Stimulated activated CD4-positive, alpha-beta T cell treated with anti-CD3 and anti-CD28 coated beads, Interleukin-4, amount 100 ng/mL, for 4 hours (primary cell): ENCODE data around the gene LAG3.
A peak's percentile ranks its signal among the peaks of the same experiment; 100 is the strongest.

Experiments
- DNase-seq, 2 experiments: peaks; one replicate each; pipeline ENCODE4 v3.0.0-alpha.2; 2020

Gene LAG3

DNA sequence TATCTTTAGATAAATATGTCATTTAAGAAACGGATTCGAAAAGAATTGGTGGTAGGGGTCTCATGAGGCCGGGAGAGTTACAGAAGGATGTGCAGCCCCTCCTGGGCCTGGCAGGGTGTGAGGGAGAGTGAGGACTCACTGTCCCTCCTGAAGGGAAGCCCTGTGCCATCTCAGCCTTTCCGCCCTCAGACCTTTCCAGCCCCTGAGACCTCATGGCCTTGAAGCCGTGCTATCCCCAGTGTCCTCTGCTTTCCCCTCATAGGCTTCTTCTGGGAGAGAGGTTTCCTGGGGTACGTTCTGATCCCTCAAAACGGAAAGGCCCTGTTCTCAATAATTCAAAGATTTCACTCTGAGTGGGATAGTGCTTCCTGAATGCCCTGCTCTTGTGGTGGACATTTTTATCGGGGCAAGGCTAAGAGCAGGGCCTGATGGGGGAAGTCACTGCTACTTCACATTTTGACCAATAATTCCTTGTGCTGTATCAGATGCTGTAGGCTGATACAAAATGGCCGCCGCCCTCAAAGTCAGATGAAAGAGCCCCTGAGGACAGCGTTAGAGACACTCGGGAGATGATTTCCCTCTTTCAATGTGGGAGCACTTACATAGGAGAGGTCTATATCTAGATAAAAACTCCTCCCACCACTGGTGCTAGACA, 18.3 kb downstream of the LAG3 start:
- peak in 1 of 2 experiments; percentile 31 for DNase-seq

DNA sequence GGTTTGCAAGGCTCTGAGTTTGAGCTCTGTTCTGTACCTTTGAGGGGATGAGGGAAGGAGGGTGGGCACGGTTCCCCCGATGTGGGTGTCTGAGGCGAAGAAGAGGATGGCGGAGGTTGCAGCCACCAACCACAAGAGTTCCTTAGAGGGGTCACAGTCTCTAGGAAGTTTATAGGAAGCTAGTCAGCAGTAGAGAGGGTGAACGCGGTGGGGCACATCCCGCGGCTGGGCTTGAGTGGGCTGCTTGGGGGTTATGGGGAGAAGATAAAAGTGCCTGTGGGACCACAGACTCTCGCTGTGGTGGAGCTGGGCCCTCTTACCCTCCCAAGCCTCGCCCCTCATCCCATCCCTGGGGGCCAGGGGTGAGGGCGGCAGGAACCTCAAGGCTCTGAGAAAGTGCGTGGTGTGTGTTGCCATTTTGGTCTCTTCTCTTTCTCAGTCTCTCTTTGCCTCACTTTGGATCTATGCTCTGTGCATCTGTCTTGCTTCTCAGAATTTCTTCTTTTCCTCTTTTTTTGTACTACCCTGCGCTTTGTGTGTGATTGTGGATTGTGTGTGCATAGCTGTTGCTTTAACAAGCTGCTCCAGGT, 19.7 kb downstream of the LAG3 start:
- no peak for DNase-seq

DNA sequence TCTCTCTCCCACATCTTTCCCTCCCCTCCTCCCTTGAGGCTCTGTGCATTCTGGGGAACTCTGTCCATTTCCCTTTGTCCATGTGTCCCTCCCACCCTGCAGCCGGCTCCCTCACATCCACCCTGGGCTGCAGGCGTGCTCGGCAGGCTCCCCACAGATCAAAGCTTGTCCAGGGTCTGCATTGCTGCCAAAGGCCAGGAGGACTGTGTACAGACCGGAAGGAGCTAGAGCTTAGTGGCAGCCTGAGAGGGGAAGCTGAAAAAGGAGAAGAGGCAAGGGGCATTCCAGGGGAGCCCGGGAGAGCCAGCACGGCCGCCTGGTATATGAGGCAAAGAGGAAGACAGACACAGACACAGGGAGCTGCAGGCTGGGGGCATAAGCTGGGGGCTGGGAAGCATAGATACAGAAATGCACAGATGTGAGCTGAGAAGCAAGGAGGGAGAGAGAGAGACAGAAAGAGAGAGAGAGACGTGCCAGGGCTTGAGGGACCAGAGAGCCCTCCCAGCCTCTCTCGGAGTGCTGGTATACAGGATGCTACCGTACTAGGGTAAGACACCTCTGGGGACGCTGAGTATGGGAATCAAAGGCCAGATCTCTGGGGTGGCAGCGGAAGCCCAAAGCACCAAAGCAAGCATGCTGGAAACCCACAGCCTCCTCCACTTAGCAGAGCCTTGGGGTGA, 20.3 kb downstream of the LAG3 start:
- DNase-seq: no peak

DNA sequence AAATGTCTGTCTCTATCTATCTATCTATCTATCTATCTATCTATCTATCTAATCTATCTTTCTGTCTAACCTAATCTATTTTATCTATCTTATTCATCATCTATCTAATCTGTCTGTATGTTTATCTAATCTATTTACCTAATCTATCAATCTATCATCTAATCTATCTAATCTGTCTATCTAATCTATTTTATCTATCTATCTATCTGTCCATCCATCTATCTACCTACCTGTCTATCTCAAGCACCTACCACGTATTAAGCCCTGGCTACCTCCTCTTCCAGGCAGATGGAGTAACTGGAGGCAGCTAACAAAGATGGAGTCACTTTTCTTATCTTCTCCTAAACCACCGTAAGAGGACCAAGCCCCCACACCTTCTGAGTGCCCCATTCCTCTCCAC, 22.8 kb downstream of the LAG3 start:
- no peak for DNase-seq

DNA sequence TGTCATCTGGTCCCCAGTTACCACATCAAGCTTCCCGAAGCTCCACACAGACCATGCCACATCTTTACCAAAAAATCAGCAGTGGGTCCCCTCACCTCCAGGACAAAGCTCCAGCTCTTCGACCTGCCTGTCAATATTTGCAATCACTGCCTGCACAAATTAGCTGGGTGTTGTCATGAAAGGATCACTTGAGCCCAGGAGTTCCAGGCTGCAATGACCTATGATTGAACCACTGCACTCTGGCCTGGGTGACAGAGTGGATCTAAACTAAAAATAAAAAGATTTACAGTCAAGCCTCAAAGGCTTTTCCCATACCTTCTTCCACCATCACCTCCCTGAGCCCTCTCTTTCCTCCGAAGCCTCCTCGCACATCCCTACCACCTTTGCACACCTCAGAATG, 24.3 kb downstream of the LAG3 start:
- no peak for DNase-seq

DNA sequence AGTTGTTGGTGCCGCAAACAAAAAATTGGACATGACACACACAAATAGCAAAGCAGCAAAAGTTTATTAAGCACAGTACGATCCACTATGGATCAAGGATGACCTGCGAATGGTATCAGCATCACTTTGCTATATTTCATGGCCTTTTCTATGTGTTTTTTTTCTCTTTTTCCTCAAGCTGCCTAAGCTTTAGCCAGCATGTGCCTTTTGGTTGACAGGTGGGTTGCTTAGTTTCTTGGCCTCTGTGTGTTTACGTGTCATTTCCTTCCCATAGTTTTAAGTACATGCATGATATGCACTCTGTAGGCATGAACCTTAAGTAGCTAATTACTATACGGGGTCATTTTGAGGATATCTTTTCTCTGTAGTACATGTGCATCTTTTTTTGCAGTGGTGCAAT, 26.8 kb downstream of the LAG3 start:
- no peak for DNase-seq

DNA sequence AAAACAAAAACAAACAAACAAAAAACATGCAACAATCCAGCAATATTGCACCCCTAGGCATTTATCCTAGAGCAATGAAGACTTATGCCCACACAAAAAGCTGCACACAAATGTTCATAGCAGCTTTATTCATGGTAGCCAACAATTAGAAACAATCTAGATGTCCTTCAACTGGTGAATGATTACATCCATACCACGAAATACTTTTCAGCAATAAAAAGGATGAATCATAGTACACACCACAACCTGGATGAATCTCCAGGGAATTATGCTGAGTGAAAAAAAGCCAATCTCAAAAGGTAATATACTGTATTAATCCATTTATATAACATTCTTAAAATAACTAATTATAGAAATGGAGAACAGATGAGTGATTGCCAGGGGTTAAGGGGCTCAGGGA, 34.9 kb downstream of the LAG3 start:
- no peak for DNase-seq

DNA sequence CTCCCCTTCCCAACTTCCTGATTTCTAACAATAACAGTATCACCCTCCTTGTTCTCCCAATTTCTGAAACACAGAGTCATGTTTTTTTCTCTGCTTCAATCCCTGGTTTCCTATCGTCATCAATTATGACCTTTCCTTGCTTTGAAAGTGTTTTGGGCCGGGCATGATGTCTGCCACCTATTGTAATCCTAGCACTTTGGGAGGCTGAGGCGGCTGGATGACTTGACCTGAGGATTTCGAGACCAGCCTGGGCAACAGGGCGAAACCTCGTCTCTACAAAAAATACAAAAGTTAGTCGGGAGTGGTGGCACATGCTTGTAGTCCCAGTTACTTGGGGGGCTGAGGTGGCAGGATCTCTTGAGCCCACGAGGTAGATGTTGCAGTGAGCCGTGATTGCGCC, 36.7 kb downstream of the LAG3 start:
- DNase-seq: no peak

DNA sequence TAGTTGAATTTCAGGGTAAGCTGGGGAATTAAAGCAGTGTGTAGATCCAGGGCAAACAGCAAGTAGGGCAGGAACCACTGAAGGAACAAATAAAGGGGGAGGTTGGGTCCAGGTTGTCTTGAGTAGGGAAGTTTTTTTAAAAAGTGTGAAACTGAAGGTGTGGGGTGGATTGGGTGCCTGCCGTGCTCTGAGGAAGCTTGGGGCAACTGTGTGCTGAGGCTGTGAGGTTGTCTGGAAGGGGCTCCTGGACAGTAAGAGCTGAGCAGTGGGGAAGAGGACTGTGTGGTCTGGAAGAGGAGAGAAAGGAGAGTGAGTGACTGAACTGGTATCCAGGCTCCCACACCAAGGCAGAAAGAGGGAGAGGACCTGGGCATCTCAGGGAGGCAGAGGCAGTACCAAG, 38.4 kb downstream of the LAG3 start:
- no peak for DNase-seq

DNA sequence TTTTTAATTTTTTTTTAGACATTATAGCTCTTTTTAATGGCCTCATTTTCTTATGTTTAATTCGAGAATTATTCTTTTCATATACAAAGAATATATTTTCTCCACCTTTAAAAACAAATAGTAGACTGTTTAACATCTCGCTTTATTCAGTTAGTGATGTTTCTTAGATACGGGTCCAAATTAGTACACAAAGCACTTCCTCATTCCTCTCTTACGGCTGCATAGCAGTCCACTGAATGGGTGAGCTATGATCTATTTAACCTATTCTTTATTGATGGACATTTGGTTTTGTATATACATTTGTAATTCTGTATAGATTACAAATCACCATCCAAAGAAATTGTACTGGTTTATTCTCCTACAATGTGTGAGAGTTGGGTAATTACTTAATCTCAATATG, 41.0 kb downstream of the LAG3 start:
- no peak for DNase-seq

DNA sequence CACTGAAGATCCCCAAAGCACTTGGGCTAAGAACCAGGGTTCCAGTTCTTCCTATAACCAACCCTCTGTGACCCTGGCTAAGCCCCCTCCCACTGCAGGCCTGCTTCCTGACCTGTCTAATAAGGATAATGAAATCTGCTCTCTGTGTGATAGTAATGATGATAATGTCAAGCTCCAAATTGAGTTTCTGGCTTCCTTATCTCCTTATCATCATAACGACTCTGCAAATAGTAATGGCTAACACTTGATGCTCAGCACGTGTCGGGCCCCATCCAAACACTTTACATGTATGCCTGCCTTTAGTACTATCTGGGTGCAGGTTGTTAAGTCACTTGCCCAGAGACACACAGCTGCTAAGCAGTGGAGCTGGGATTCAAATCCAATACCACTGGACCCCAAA, 44.3 kb downstream of the LAG3 start:
- no peak for DNase-seq

DNA sequence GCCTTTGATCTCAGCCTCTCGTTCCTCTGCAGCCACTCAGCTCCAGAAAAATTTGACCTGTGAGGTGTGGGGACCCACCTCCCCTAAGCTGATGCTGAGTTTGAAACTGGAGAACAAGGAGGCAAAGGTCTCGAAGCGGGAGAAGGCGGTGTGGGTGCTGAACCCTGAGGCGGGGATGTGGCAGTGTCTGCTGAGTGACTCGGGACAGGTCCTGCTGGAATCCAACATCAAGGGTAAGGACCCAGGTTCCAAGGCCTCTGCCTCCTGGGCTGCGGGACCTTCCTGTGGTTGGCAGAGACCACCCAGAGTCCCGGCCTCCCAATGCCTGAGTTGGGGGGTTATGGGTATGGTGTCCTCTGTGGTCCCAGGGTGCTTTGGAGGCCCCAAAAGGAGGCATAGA, 44.8 kb downstream of the LAG3 start:
- DNase-seq: no peak

DNA sequence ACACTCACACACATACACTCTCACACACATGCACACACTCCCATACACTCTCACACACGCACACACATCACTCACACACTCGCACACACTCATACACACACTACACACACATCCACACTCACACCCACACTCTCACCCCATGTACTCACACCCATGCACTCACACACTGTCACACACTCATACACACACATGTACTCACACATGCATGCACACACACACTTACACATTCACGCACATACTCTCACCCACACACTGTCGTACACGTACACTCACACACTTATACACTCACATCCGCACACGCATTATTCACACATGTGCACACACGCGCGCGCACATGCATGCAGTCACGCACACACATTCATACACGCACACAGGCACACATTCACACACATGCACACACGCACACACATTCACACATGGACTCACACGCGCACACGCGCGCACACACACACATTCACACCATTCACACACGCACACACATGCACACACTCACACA, 45.4 kb downstream of the LAG3 start:
- no peak for DNase-seq

DNA sequence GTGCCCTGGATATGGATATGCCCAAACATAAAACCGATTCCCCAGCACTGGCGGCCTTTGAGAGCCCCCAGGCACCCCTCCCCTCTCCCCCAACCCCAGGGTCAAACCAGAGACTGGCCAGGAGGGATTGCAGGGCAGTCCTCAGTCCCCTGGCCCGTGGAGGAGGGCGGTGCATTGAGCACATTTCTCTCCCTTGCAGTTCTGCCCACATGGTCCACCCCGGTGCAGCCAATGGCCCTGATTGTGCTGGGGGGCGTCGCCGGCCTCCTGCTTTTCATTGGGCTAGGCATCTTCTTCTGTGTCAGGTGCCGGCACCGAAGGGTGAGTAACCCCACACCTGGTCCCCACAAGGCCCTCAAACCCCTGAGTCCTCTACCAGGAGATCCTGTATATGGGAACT, 45.9 kb downstream of the LAG3 start:
- DNase-seq: no peak

DNA sequence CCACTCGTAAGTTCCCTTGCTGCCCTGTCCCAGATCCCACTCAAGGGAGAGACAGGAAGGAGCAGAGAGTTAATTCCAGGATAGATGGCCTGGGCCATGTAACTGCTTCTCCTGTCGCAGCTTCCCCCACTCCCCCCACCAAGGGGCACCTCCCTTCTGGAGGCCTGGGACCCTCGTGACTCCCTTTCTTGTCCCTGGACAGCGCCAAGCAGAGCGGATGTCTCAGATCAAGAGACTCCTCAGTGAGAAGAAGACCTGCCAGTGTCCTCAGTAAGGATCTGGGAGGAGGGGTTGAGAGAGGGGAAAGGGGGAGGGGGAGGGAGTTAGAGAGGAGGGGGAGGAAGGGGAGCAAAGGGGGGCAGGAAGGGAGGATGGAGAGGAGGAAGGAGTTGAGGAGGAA, 46.3 kb downstream of the LAG3 start:
- no peak for DNase-seq

DNA sequence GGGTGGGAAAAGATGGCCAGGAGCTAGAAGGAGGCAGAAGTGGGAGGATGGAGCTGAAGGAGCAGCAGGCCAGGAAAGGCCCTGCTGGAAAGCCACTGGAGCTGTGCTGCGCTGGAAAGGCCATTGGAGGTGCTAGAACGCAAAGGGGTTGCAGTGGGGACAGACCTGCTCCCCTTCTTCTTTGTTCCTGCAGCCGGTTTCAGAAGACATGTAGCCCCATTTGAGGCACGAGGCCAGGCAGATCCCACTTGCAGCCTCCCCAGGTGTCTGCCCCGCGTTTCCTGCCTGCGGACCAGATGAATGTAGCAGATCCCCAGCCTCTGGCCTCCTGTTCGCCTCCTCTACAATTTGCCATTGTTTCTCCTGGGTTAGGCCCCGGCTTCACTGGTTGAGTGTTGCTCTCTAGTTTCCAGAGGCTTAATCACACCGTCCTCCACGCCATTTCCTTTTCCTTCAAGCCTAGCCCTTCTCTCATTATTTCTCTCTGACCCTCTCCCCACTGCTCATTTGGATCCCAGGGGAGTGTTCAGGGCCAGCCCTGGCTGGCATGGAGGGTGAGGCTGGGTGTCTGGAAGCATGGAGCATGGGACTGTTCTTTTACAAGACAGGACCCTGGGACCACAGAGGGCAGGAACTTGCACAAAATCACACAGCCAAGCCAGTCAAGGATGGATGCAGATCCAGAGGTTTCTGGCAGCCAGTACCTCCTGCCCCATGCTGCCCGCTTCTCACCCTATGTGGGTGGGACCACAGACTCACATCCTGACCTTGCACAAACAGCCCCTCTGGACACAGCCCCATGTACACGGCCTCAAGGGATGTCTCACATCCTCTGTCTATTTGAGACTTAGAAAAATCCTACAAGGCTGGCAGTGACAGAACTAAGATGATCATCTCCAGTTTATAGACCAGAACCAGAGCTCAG, 47.0 kb downstream of the LAG3 start:
- DNase-seq: no peak

DNA sequence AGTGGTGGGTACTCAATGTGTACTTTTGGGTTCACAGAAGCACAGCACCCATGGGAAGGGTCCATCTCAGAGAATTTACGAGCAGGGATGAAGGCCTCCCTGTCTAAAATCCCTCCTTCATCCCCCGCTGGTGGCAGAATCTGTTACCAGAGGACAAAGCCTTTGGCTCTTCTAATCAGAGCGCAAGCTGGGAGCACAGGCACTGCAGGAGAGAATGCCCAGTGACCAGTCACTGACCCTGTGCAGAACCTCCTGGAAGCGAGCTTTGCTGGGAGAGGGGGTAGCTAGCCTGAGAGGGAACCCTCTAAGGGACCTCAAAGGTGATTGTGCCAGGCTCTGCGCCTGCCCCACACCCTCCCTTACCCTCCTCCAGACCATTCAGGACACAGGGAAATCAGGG, 47.8 kb downstream of the LAG3 start:
- no peak for DNase-seq

DNA sequence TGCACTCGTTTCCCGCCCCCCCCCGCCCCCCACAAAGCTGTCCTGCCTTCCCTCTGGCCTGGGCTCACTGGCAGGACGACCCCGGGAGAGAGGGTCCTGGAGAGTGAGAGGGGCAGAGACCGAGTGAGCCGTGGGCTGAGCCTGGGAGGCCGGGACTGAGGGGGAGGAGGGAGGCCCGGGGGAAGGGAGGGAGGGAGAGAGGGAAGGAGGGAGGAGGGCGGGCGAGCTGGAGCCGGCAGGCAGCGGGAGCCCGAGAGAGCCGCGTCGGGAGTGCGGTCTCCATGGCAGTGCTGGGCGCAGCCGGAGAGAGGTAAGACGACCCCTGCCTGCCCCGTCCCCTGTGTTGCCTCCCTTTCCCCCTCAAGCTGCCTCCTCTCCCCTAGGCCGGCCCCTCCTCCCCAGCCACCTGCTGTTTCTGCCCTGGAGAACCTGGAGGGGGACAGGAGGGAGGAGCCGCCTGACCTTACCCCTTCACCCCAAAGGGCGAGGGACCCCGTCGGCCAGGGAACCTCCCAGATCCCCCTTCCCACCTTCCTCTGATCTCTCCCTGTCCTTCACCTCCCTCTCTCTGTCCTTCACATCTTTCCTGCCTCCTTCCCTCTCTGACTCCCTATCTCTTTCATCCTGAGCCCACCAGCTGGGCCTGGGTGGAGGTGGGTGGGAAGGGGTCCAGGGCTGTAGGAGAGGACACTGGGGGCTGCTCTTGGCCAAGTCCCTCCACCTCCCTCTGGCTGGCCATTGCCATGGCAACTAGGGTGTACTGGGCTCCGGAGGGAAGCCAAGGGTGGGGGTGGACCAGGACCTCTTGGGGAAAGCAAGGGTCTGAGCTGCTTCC, 49.5 kb downstream of the LAG3 start, which contains the start of gene GPR162:
GPR162 (plus strand) TSS at position 231 of the 835 bp plus-strand sequence. CDS start 2,078 bp downstream, outside the sequence.
- no peak for DNase-seq

DNA sequence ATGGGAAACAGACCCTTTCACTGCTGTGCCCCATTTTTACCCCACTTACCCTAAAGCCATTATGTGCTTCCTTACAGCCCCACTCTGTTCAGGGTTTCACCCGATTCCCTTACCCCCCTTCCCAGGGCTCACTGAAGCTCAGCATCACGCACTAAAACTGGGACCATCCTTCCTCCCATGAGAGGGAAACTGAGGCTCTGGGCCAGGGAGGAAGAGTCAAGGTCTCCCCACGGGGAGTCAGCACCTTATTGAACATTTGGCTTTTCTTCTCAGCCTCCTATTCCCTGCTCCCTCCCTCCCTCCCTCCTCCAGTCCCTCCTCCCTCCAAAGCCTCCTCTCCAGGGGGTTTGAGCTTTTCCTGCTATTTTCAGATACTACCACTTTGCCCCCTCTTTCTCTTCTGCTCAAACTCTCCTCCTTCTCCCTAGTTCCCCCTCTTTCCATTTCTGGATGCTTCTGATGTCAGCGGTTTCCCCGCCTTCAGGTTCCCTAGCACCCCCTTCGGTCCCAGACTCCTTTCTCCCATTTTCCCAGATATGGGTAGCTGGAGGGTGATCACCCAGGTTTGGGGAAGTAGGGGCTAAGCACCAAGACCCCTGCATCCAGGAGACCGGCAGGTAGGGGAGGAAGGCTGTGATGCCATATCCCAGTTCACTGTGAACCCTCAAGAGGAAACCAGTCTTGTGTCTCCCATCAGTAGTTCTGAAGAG, 50.3 kb downstream of the LAG3 start:
- no peak for DNase-seq

DNA sequence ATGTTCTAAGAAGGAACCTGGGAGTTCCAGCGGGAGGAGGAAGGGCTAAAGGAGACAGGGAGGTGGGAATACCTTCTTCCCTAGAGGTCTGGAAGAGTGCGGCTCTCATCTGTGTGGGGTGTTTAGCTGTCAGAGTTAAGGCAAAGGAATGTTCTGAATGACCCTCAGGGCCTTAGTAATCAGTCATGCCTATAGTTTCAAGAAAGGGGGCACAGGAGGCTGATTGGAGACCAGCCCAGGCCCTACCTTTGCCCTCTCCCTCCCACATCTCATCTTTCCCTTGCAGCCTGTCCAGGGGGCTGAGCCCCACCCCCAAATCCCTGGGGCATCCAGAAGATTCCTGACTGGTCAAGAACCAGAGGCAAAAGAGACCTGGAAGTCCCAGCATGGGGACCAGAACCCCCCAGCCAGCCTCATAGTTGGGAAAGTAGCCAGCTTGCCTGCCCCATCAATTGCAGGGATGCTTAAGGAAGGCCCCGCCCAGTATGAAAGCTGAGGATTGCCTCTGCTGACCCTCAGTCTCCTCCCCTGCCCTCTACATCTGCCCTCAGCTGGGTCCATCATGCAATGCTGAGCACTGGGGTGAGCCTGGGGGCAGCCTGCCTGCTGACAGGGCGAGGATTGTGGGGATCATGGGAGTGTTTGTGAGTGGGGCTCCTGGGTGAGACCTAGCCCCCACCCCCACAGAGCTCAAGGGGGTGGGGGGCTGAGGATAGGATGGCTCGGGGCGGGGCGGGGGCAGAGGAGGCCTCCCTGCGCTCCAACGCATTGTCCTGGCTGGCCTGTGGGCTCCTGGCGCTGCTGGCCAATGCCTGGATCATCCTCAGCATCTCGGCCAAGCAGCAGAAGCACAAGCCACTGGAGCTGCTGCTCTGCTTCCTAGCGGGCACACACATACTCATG, 51.1 kb downstream of the LAG3 start:
- DNase-seq: no peak
